ENCODE measurements around the gene CELF5.
"Not testable (repeated sequence)": the region's sequence is repeated elsewhere in the genome, so short reads cannot be mapped to it uniquely, and the experiment has no call there.

The CELF5 gene

DNA sequence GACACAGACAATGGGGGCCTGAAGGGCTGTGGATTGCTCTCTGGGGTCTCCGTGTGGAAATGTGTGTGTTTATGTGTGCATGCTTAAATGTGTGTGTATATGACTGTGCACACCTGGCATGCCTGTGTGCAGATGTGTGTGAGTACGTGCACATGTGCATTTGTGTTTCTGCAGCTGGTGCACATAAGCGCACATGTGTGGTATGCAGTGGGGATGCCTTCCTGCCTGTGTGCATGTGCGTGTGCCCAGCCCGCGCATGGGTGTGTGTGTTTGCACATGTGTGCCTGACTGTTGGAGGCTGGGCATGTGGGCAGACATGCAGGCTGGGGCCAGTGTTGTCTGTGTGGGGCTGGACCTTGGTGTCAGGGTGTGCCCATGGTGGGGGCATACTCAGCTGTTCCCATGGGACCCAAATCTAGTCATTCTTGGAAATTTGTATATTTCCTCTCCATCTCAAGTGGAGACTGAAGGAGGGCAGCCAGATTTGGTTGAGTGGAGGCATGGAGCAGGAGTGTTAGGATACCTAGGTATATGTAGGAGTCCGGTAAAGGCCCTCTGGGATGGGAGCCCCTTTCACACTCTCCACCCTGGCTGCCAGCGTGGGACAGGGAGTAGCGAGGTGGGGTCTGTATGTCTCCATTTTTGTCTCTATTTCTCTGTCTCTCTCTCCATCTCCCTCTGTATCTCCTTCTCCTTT is 49.9 kb downstream of the CELF5 start:
- DNase-seq (ENCODE audit: low spot score), result no peak

DNA sequence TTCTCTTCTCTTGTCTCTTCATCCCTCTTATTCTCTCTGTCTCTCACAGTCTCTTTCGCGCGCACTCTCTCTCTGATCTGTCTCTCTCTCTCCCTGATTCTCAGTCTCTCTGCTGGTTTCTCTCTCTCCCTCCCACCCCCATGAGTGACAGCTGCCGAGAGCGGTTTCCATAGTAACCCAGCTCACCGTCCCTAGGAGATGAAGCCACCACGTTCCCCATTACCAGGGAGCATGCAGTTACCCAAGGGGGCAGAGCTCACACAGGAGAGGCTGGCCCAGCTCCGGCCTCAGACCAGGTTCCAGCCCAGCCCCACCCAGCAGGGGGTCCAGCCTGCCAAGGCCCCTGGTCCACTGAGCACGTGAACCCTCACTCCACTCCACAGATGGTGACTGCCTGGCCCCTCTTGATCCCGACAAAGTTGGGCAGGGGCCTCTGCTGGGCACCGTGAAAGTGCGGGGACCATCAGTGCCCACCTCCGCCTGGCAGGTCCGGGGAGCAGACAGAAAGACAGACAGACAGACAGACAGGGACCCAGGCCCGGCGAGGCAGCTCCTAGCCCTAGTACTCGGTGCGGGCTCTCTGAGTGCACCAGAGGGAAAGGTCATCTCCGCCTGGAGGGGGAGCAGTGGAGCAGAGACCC is 50.6 kb downstream of the CELF5 start:
- peak; percentile 81 for DNase-seq (ENCODE audit: low spot score)

DNA sequence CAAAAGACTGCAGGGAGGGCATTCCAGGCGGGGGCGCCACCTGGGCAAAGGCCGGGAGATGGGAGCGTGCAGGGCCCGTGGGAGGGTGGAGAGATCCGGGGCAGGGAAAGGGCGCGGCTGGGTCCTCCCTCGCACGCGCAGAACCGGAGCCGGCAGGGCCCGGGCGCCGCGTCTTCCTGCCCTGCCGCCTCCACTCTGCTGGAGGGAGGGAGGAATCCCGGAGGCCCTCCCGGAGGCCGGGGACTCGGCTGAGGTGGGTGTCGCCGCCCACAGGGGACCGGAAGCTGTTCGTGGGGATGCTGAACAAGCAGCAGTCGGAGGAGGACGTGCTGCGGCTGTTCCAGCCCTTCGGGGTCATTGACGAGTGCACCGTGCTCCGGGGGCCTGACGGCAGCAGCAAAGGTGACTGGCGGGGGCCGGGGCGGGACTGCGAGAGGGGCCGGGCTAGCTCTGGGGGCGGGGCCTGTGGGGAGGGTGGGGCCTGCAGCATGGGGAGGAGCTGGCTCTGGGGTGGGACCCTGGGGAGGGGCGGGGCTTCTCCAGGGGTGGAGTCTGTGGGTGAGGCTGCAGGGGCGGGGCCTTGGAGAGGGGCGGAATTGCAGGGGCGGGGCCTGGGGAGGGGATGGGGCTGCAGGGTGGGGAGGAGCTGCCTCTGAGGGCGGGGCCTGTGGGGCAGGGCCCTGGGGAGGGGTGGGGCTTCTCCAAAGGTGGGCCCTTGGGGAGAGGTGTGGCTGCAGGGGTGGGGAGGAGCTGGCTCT is 51.3 kb downstream of the CELF5 start:
- peak; percentile 93 for DNase-seq (ENCODE audit: low spot score)

DNA sequence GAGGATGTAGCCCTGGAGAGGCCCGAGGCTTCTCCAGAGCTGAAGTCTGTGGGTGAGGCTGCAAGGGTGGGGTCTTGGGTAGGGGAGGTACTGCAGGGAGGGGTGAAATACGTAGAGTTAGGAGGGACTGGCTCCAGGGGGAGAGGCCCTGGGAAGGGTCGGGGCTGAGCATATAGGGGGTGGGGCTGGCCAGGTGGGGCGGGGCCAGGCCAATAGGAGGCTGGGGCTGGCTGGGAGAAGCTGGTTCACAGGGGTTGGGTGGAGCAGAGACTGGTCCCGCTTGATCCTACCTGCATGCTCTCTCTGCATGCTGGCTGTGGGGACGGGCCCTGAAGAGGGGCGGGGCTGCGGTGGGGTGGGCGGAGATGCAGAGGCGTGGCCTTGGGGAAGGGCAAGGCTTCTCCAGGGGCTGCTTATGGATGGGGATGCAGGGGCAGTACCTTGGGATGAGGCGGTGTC is 51.9 kb downstream of the CELF5 start:
- DNase-seq (ENCODE audit: low spot score), result no peak

DNA sequence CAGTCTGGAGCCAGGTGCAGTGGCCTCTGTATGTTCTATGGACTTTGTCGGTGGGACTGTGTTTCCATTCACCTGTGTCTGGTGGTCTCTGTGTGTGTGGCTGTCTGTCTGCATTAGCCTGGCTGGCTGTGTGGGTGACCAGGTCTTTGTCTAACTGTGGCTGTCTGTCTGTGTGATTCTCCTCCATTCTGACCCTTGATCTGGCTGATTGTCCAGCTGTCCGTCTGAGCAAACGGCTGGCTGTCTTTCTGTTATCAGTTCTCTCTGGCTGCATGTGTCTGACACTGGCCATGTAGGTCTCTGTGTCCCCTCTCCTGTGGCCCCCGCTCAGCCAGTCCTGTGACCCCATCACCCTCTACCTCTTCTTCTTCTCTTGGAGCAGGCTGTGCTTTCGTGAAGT is 53.2 kb downstream of the CELF5 start:
- DNase-seq (ENCODE audit: low spot score), result no peak

DNA sequence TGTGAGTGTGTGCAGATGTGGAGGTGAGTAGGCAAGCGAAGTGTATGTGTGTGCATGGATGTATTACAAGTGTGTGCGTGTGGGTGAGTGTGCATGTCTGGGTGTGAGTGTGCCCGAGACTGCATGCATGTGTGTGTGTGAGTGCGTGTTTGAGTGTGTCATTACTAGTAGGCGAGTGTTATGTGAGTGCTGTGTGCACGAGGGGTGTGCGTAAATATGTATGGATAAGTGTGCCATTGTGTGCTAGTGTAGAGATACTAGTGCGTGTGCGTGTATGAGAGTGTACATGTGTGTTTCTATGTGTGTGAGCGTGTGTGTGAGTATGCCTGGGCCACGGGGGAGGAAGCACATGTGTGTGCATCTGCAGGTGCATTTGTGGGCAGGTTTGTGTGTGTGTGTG is 53.8 kb downstream of the CELF5 start:
- DNase-seq (ENCODE audit: low spot score), result no peak

DNA sequence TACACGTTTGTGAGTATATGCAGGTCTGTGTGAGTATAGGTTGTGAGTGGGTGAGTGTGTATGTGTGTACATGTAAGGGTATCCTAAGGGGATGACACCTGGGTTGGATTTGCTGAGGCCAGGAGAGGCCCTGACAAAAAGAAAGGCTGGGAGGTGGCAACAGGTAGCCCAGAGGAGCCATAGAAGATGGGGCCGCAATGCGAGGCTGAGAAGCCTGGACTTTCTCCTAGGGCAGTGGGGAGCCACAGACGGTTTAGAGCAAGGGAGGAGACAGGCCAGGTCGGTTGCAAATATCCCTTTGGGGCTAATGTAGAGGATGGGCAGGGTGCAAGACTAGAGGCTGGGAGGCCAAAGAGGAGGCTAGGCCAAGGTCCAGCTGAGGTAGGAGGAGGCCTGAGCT is 54.3 kb downstream of the CELF5 start:
- no peak for DNase-seq (ENCODE audit: low spot score)

DNA sequence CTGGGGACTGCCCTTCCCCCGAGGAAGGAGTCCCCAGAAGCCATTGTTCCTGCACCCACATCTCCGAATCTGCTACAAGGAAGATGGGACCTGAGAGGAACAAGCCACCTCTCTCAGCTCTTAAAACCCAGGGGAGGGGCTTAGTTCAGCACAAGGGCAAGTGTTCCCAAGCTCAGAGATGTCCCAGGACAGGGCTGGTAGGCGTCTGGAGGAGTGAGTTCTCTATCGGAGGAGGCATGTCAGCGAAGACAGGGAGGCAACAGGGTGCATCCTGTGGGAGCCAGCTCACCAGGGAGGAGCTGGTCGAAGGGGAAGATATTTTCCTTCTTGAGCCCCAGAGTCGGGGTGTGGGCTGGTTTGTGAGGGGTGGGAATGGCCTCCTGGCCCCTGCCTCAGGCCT is 54.8 kb downstream of the CELF5 start:
- no peak for DNase-seq (ENCODE audit: low spot score)

DNA sequence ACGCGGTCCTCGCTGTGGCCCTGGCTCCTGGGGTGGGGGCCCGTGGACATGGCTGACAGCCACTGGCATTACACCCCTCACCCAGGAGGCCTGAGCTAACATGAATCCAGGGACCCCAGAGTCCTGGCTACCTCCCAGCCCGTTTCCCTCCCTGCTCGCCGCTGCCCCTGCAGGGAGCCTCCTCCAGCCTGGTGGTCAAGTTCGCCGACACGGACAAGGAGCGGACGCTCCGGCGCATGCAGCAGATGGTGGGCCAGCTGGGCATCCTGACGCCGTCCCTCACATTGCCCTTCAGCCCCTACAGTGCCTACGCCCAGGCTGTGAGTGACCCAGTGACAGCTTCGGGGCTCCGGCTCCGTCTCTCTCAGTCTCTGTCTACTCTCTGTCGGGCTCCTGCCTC is 56.6 kb downstream of the CELF5 start:
- DNase-seq (ENCODE audit: low spot score), result no peak

DNA sequence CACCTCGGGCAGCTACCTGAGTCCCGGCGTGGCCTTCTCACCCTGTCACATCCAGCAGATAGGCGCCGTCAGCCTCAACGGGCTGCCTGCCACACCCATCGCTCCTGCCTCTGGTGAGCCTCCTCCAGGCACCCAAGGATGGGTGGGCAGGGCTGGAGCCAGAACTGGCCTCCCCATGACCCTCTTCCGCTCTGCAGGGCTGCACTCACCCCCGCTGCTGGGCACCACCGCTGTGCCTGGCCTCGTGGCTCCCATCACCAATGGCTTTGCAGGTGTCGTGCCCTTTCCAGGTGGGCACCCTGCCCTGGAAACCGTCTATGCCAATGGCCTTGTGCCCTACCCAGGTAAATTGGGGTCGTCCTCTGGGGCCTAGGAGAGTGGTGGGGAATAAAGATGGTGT is 57.7 kb downstream of the CELF5 start:
- DNase-seq (ENCODE audit: low spot score), result no peak

DNA sequence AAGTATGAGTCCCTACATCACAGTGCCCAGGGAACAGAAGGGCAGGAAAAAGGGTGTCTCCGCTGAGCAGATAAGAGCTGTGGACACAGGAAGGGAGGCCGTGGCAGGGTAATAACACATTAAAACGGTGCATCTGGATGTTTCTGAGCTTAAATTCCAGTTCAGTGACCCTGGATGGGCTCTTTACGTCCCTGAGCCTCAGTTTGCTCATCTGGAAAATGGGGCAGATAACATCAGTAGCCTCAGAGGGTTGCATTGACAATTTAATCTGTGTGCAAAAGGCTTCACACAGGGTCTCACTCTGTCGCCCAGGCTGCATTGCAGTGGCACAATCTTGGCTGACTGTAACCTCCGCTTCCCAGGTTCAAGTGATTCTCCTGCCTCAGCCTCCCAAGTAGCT is 58.1 kb downstream of the CELF5 start:
- DNase-seq (ENCODE audit: low spot score), result no peak

DNA sequence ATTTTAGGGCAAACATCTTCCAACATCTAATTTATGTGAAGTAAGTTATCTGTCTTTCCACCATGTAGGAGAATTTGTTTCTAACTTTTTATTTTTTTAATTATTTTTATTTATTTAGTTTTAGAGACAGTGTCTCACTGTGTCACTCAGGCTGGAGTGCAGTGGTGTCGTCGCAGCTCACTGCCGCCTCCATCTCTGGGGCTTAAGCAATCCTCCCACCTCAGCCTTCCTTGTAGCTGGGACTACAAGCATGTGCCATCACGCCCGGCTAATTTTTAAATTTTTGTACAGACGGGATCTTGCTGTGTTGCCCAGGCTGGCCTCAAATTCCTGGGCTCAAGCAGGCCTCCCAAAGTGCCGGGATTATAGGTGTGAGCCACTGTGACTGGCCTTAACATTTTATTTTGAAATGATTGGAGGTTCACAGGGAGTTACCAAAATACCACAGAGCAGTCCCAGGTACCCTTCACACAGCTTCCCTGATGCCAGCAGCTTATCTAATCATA is 58.8 kb downstream of the CELF5 start:
- no peak for DNase-seq (ENCODE audit: low spot score)

DNA sequence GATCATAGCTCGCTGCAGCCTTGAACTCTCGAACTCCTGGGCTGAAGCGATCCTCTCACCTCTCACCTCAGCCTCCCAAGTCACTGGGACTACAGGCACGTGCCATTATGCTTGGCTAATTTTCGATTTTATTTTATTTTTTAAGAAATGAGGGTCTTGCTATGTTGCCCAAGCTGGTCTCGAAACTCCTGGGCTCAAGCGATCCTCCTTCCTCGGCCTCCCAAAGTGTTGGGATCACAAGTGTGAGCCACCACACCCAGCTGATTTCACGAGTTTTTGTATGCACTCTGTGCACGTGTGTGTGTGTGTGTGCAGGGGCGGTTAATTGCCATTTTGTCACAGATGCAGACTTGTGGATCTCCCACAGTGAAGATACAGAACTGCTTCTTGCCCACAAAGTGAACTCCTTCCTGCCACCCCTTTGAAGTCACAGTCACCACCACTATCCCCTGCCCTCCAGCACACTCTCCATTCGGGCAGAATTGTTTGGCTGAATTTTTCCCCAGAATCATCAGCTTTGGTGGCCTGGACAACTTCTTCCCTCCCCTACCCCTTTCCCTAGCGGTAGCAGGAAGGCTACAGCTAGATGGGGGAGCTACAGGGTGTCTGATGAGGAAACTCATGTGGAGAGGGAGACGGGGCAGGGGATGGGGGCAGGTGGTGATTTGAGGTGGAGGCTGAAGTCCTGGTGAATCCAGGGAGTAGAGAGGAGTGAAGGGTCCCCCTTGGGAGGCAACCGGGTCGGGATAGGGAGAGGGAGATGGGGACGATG is 59.6 kb downstream of the CELF5 start:
- DNase-seq (ENCODE audit: low spot score), result no peak

DNA sequence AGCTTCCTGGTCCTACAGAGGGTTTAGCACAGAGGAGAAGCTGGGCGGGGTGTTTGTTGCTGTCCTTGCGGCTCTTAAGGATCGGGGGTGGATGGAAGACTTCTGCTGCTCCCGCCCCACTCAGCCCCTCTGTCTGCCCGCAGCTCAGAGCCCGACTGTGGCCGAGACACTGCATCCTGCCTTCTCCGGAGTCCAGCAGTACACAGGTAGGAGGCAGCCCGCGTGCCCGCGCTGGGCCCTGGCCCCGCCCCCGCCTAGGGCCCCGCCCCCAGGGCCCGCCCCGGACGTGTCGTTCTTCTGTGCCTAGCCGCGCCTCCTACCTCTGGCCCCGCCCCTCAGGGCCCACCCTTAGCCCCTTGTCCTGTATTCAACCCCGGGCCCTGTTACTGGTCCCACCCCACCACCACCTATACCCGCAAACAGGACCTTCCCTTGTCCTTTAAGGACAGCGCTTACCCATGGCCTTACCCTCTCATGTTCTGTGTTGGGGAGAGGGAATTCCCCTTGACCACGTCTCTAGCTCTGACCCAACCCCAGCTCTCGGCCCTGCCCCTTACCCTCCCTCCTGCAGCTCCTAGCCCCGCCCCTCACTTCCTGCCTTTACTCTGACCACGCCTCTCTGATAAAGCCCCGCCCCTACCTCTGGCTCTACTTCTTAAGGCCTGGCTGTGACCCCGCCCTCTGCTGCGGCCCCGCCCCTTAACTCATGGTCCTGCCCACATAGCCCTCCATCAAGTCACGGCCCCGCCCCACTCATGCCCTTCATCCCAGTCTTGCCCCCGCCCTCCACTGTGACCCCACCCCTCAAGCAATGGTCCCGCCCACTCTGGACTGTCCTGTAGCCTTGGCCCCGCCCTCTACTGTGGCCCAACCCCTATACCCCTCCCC is 60.5 kb downstream of the CELF5 start:
- DNase-seq (ENCODE audit: low spot score), result peak; percentile 87

DNA sequence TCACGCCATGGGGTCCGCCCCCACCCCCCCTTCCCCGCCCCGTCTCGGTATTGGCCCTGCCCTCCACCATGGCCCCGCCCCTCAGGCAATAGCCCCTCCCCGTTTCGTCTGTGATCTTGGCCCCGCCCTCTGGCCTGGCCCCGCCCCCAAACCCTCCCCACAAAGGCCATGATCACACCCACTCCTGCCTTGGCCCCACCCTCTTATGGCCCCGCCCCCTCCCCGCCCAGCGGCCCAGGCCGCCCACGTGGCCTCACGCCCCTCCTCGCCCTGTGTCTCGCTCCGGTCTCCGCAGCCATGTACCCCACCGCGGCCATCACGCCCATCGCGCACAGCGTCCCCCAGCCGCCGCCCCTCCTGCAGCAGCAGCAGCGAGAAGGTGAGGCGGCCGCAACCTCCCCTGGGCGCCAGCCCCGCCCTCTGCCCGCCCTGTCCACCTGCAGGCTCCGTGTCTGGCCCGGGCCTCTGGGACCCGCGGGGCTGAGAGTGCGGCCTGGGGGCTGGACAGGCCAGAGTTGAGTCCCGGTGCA is 61.3 kb downstream of the CELF5 start:
- no peak for DNase-seq (ENCODE audit: low spot score)

DNA sequence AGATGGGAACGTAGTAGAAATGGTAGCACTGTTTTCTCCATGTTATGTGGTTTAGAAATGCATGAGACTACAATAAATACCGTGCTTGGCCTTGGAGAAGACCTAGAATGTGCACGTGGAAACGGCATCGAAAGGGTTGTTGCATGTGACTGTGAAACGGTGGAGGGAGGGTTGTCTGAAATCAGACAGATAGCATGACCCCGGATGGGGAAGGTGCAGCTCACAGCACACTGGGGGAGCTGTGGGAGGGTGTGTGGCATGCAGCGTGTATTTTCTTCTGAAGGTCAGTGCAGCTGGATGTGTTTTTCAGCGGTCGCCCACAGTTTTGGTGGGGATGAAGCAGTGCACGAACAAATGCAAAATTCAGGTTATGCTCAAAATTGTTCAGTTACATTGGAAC is 63.4 kb downstream of the CELF5 start:
- DNase-seq (ENCODE audit: low spot score), result no peak

DNA sequence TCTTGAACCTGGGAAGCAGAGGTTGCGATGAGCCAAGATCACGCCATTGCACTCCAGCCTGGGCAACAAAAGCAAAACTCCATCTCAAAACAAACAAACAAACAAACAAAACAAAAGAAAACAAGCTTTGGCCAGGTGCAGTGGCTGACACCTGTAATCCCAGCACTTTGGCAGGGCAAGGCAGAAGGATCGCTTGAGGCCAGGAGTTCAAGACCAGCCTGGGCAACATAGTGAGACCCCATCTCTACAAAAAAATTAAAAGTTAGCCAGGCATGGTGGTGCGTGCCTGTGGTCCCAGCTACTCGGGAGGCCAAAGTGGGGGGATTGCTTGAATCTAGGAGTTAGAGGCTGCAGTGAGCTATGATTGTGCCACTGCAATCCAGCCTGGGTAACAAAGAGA is 64.0 kb downstream of the CELF5 start:
- DNase-seq (ENCODE audit: low spot score), result not testable (repeated sequence)

DNA sequence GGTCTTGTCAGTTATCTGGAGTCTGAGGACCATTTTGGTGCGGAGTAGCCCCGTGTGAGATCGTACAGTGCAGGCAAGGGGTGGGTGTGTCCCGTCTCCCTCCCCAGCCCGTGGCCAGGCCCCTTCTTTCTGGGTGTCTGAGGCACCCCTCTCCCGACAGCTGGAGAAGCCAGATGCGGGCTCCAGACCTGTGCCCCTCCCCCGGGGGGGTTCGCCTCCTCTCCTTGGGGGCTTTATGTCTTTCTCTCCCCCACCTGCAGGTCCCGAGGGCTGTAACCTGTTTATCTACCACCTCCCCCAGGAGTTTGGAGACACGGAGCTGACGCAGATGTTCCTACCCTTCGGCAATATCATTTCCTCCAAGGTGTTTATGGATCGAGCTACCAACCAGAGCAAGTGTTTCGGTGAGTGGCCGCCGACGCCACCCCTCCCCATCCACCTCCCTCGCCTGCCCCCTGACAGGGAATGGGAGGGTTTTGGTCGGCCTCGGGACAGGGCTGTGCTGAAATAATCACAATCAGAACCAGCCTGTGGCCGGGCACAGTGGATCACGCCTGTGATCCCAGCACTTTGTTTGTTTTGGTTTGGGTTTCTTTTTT is 65.6 kb downstream of the CELF5 start:
- no peak for DNase-seq (ENCODE audit: low spot score)

DNA sequence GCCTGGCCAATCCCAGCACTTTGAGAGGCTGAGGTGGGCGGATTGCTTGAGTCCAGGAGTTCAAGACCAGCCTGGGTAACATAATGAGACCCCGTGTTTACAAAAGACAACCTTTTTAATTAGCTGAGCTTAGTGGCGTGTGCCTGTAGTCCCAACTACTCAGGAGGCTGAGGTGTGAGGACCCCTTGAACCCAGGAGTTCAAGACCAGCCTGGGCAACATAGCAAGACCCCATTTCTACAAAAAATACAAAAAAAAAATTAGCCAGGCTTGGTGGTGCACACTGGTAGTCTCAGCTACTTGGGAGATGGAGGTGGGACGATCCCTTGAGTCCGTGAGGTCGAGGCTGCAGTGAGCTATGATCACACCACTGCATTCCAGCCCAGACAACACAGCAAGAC is 66.4 kb downstream of the CELF5 start:
- DNase-seq (ENCODE audit: low spot score), result not testable (repeated sequence)

DNA sequence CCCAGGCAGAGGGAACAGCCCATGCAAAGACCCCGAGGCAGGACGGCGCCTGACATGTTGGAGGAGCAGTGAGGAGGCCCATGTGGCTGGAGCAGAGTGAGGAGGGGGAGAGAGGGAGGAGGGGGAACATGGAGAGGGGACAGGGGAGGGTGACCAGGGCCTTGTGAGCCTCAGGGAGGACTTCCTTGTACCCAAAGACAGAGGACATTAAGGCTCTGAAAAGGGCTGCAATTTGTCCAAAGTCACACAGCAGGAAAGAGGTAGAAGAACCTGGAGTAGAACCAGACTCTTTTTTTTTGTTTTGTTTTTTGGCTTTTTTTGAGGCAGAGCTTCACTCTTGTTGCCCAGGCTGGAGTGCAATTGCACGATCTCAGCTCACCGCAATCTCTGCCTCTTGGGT is 67.2 kb downstream of the CELF5 start:
- DNase-seq (ENCODE audit: low spot score), result no peak
